WI38 (cell line): ENCODE data around the gene BBX.

Experiments
- H3K4me3 ChIP-seq: 2 replicates; pipeline ENCODE4 v1.5.1; 2011; ENCODE audit warnings: low read depth, mild to moderate bottlenecking, control low read depth, low read length
- CTCF ChIP-seq: IDR thresholded peaks from 2 replicates; pipeline ENCODE4 v1.5.1; 2012; ENCODE audit warnings: low read depth, mild to moderate bottlenecking, control low read depth, low read length

BBX gene

GRCh38 chr3:107579371-107579770 is 56.6 kb downstream of the BBX start:
- no peak overlapping the region for H3K4me3 ChIP-seq
- TF ChIP-seq CTCF = no peak

- H3K4me3 ChIP-seq = no peak overlapping the region
- no peak for TF ChIP-seq CTCF
Measured at GRCh38 chr3:107581230-107581629, 58.5 kb downstream of the BBX start.

GRCh38 chr3:107588217-107588616 is 65.5 kb downstream of the BBX start:
- no peak overlapping the region for H3K4me3 ChIP-seq
- no peak for TF ChIP-seq CTCF

- no peak for TF ChIP-seq CTCF
- no peak overlapping the region for H3K4me3 ChIP-seq
Measured at GRCh38 chr3:107589454-107589853, 66.7 kb downstream of the BBX start.

- no peak for TF ChIP-seq CTCF
- no peak overlapping the region for H3K4me3 ChIP-seq
Measured at GRCh38 chr3:107590786-107591185, 68.0 kb downstream of the BBX start.

- no peak for TF ChIP-seq CTCF
- no peak overlapping the region for H3K4me3 ChIP-seq
Measured at GRCh38 chr3:107592073-107592472, 69.3 kb downstream of the BBX start.

- no peak overlapping the region for H3K4me3 ChIP-seq
- no peak for TF ChIP-seq CTCF
Measured at GRCh38 chr3:107594870-107595269, 72.1 kb downstream of the BBX start.
